ENCODE results near the gene GMPR.

Gene GMPR

GRCh38 chr6:16322666-16323312 is 84.4 kb downstream of the GMPR start:
- H3K4me3 ChIP-seq (ENCODE audit: low read depth, low read length), result no peak overlapping the region
- TF ChIP-seq CTCF (conservative IDR thresholded peaks at IDR 0.05; ENCODE audit: low read depth, low read length), result peak; percentile 5
- DNase-seq (ENCODE audit: low read depth), result peak; percentile 88

GRCh38 chr6:16324184-16324583 is 85.8 kb downstream of the GMPR start:
- no peak for DNase-seq (ENCODE audit: low read depth)
- no peak overlapping the region for H3K4me3 ChIP-seq (ENCODE audit: low read depth, low read length)
- no peak for TF ChIP-seq CTCF (conservative IDR thresholded peaks at IDR 0.05; ENCODE audit: low read depth, low read length)

- peak; percentile 64 for DNase-seq (ENCODE audit: low read depth)
- no peak overlapping the region for H3K4me3 ChIP-seq (ENCODE audit: low read depth, low read length)
- TF ChIP-seq CTCF (conservative IDR thresholded peaks at IDR 0.05; ENCODE audit: low read depth, low read length), result no peak
Observed at GRCh38 chr6:16324606-16325225, 86.3 kb downstream of the GMPR start.

GRCh38 chr6:16326531-16326930 is 88.1 kb downstream of the GMPR start:
- H3K4me3 ChIP-seq (ENCODE audit: low read depth, low read length), result no peak overlapping the region
- DNase-seq (ENCODE audit: low read depth), result no peak
- no peak for TF ChIP-seq CTCF (conservative IDR thresholded peaks at IDR 0.05; ENCODE audit: low read depth, low read length)

- no peak overlapping the region for H3K4me3 ChIP-seq (ENCODE audit: low read depth, low read length)
- no peak for TF ChIP-seq CTCF (conservative IDR thresholded peaks at IDR 0.05; ENCODE audit: low read depth, low read length)
- DNase-seq (ENCODE audit: low read depth), result no peak
Observed at GRCh38 chr6:16326971-16327776, 88.8 kb downstream of the GMPR start.

GRCh38 chr6:16327777-16328325 is 89.5 kb downstream of the GMPR start:
- DNase-seq (ENCODE audit: low read depth), result no peak
- H3K4me3 ChIP-seq (ENCODE audit: low read depth, low read length), result no peak overlapping the region
- TF ChIP-seq CTCF (conservative IDR thresholded peaks at IDR 0.05; ENCODE audit: low read depth, low read length), result no peak

Measured in choroid plexus epithelial cell (primary cell).